Neuronal stem cell (in vitro differentiated cells): Measurements from ENCODE around the gene CATSPERD.

Experiments used
- DNase-seq: peaks from one replicate; pipeline ENCODE4 v3.0.0-alpha.2; 2013; ENCODE audit warnings: low spot score
- H2AFZ ChIP-seq: one replicate; pipeline ENCODE4 v1.6.1; 2013; ENCODE audit warnings: mild to moderate bottlenecking, low read length, inconsistent platforms
- H2AK5ac ChIP-seq: 2 replicates; pipeline ENCODE4 v1.6.1; 2013; ENCODE audit warnings: low read depth, mild to moderate bottlenecking, inconsistent platforms, low read length, moderate library complexity, mixed read lengths
- H2BK120ac ChIP-seq: 2 replicates; pipeline ENCODE4 v1.6.1; 2013; ENCODE audit warnings: low read depth, mild to moderate bottlenecking, inconsistent platforms, low read length, moderate library complexity, mixed read lengths
- H2BK12ac ChIP-seq: one replicate; pipeline ENCODE4 v1.6.1; 2013; ENCODE audit warnings: low read length, inconsistent platforms
- H2BK15ac ChIP-seq: 2 replicates; pipeline ENCODE4 v1.6.1; 2013; ENCODE audit warnings: mild to moderate bottlenecking, low read length, inconsistent platforms, mixed read lengths
- H2BK5ac ChIP-seq: one replicate; pipeline ENCODE4 v1.6.1; 2013; ENCODE audit warnings: inconsistent platforms, mild to moderate bottlenecking, low read length, moderate library complexity
- H3K14ac ChIP-seq: one replicate; pipeline ENCODE4 v1.6.1; 2013; ENCODE audit warnings: low read length, inconsistent platforms
- H3K18ac ChIP-seq: 2 replicates; pipeline ENCODE4 v1.6.1; 2013; ENCODE audit warnings: low read length, inconsistent platforms
- H3K23ac ChIP-seq: 2 replicates; pipeline ENCODE4 v1.6.1; 2013; ENCODE audit warnings: low read depth, mild to moderate bottlenecking, mixed read lengths, low read length, inconsistent platforms; ENCODE audit not compliant: poor library complexity
- H3K27ac ChIP-seq: replicated peaks from 3 replicates; pipeline ENCODE4 v1.5.1; 2013; ENCODE audit warnings: low read length, inconsistent platforms
- H3K27me3 ChIP-seq, 3 experiments: 2 replicates each; pipeline ENCODE4 v1.6.1; 2013; ENCODE audit warnings: low read length in 3 of 3, mild to moderate bottlenecking in 2 of 3, inconsistent platforms in 1 of 3, low read depth in 1 of 3, mixed read lengths in 1 of 3, moderate library complexity in 1 of 3; ENCODE audit not compliant: control insufficient read depth in 3 of 3, insufficient read depth in 3 of 3
- H3K36me3 ChIP-seq, 2 donors: replicated peaks in 1 of 2; 2 replicates each; pipeline ENCODE4 v1.6.1; 2013; ENCODE audit warnings: low read length in 2 of 2; ENCODE audit not compliant: control insufficient read depth in 2 of 2, insufficient read depth in 2 of 2
- H3K4ac ChIP-seq: 2 replicates; pipeline ENCODE4 v1.6.1; 2013; ENCODE audit warnings: inconsistent platforms, mild to moderate bottlenecking, low read length, moderate library complexity
- H3K4me1 ChIP-seq, 2 donors: 1 replicate in 1 of 2; 2 replicates in 1 of 2; pipeline ENCODE4 v1.6.1; 2013; ENCODE audit warnings: low read length in 2 of 2, low read depth in 1 of 2; ENCODE audit not compliant: control insufficient read depth in 2 of 2, insufficient read depth in 1 of 2
- H3K4me2 ChIP-seq: one replicate; pipeline ENCODE4 v1.6.1; 2013; ENCODE audit warnings: mild to moderate bottlenecking, low read length, inconsistent platforms; ENCODE audit not compliant: insufficient read depth, poor library complexity, severe bottlenecking
- H3K4me3 ChIP-seq, 2 donors: 2 replicates each; pipeline ENCODE4 v1.5.1; 2013; ENCODE audit warnings: low read length in 2 of 2, mild to moderate bottlenecking in 2 of 2, inconsistent platforms in 1 of 2, moderate library complexity in 1 of 2
- H3K79me1 ChIP-seq: one replicate; pipeline ENCODE4 v1.6.1; 2013; ENCODE audit warnings: low read depth, mild to moderate bottlenecking, inconsistent platforms, low read length, moderate library complexity
- H3K9ac ChIP-seq: one replicate; pipeline ENCODE4 v1.6.1; 2013; ENCODE audit warnings: mild to moderate bottlenecking, low read depth, low read length, inconsistent platforms; ENCODE audit not compliant: poor library complexity
- H3K9me3 ChIP-seq, 2 donors: replicated peaks in 1 of 2; 2 replicates each; pipeline versions ENCODE3 to v1.6.1; 2013; ENCODE audit warnings: low read length in 2 of 2, mild to moderate bottlenecking in 2 of 2, inconsistent platforms in 1 of 2, low read depth in 1 of 2, mixed read lengths in 1 of 2, moderate library complexity in 1 of 2; ENCODE audit not compliant: control insufficient read depth in 2 of 2, insufficient read depth in 1 of 2
- H4K8ac ChIP-seq: one replicate; pipeline ENCODE4 v1.6.1; 2013; ENCODE audit warnings: low read depth, mild to moderate bottlenecking, inconsistent platforms, low read length, moderate library complexity
- H4K91ac ChIP-seq: one replicate; pipeline ENCODE4 v1.6.1; 2013; ENCODE audit warnings: low read length, low read depth, mild to moderate bottlenecking, inconsistent platforms; ENCODE audit not compliant: poor library complexity
- WGBS, 2 donors: extraction: QIAGEN DNeasy Blood & Tissue Kit; methylation state at CpG; one replicate each; pipeline ENCODE4 v1.1.7; 2013; ENCODE audit warnings: missing lambda C conversion rate in 2 of 2, mixed read lengths in 1 of 2; ENCODE audit not compliant: insufficient read length in 2 of 2, insufficient replicate concordance in 1 of 2; ENCODE audit errors: extremely low coverage in 2 of 2; 5-methylcytosine and 5-hydroxymethylcytosine counted together

The CATSPERD gene

DNA sequence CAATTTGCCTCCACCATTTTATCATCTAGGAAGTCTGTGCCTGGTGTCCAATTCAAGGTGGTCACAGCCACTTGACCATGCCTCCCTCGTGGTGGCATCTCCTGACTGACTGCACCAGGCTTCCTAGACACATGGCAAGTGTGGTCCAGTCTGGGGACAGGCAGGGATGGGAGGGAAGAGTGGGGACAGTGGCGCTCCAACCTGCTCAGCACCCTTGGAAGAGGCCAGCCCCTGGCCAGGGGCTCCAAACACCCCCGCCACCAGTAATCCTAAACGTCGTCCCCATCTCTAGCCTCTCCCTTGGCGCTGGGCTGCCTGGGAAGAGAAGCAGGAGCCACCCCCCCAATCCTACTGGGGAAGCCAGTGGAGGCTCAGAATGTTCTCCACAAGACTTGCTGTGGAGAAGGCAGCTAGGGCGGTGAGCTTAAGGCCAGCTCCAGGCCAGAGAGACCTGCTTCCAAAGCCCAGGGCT lies 27.7 kb upstream of the CATSPERD start:
- Histone ChIP-seq H2BK120ac (no peak overlapping the region), H3K23ac (peak overlapping the region; percentile 81), H3K27ac (no peak overlapping the region), H3K4ac (no peak overlapping the region), H2AFZ (no peak overlapping the region), H3K36me3 (peaks cover 50 to 70% of the 10 kb centered on the region in 2 donors), H3K4me2 (no peak overlapping the region), H4K91ac (no peak overlapping the region), H3K9me3 (peaks cover 0 to 4% of the 10 kb centered on the region in 2 donors), H2BK12ac (no peak overlapping the region), H3K9ac (no peak overlapping the region), H3K27me3 (no peaks in the 10 kb centered on the region), H4K8ac (no peak overlapping the region), H2AK5ac (no peak overlapping the region), H2BK15ac (no peak overlapping the region), H3K14ac (no peak overlapping the region), H3K18ac (no peak overlapping the region), H2BK5ac (peak overlapping the region; percentile 84), H3K4me3 (no peak overlapping the region), H3K79me1 (peaks cover 40% of the 10 kb centered on the region), H3K4me1 (peaks cover 2 to 4% of the 10 kb centered on the region in 2 donors)
- no peak for DNase-seq
- no CpG with 5 or more reads among the region's 7 CpGs for WGBS, 2 donors

DNA sequence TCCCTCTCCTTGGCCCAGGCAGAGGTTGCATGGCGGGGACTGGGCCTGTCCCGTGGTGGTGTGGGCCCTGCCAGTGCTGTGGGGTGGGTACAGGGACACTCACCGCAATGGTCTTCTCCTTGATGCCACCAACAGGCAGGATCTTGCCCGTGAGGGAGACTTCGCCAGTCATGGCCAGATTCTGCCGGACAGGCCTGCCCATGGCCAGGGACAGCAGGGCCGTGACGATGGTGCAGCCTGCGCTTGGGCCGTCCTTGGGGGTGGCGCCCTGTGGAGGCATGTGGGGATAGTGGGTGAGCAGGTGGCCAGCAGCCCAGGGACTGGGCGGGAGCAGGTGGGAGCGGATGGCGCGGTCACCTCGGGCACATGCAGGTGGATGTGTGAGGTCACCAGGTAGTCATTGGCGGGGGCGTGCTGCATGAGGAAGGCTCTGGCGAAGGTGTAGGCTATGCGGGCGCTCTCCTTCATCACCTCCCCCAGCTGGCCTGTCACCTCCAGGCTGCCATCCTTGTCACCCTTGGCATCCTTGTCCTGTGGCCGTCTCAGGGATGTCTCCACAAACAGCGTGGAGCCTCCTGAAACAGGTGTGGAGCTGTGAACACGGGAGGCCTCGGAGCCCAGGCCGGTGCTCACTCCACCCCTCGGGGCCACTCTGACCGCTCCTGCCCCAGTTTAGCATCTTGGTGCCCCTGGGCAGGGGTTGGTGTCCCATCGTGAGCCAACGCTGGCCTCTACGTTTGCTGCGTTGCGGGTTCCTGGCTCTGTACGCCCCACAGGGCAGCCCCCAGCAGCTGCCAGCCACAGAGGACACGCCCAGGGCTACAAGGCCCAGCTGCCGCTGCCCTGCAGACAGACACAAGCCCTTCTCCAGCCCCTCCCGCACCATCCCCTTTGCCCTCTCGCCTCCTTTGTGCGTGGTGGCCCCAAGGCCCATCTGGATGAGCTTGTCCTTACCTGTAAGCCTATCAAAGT lies 27.0 kb upstream of the CATSPERD start:
- Histone ChIP-seq H4K91ac (no peak overlapping the region), H3K79me1 (peaks cover 40% of the 10 kb centered on the region), H3K27ac (no peak overlapping the region), H3K9ac (peak overlapping the region; percentile 79), H2AFZ (no peak overlapping the region), H3K36me3 (peaks cover 52 to 75% of the 10 kb centered on the region in 2 donors), H2BK15ac (no peak overlapping the region), H4K8ac (peak overlapping the region; percentile 92), H2BK5ac (peak overlapping the region; percentile 84), H3K18ac (peak overlapping the region; percentile 38), H3K4me3 (no peak overlapping the region), H2AK5ac (no peak overlapping the region), H3K4me2 (no peak overlapping the region), H3K14ac (no peak overlapping the region), H2BK120ac (no peak overlapping the region), H3K27me3 (no peaks in the 10 kb centered on the region), H3K23ac (peak overlapping the region; percentile 81), H3K4ac (no peak overlapping the region), H2BK12ac (no peak overlapping the region), H3K9me3 (peaks cover 0 to 4% of the 10 kb centered on the region in 2 donors), H3K4me1 (peaks cover 2 to 4% of the 10 kb centered on the region in 2 donors)
- DNase-seq, result no peak
- WGBS, 2 donors, result no CpG with 5 or more reads among the region's 39 CpGs

- peak overlapping the region in 1 of 2 donors; percentile 51 for H3K4me3 ChIP-seq
- H3K14ac ChIP-seq, result no peak overlapping the region
- H3K27me3 ChIP-seq, result no peaks in the 10 kb centered on the region
- peak overlapping the region; percentile 7 for H2BK12ac ChIP-seq
- no peak overlapping the region for H3K4ac ChIP-seq
- H2BK15ac ChIP-seq, result no peak overlapping the region
- H3K27ac ChIP-seq, result no peak overlapping the region
- no peak overlapping the region for H2BK5ac ChIP-seq
- H4K91ac ChIP-seq, result no peak overlapping the region
- H3K9ac ChIP-seq, result peak overlapping the region; percentile 21
- WGBS, 2 donors, result no CpG with 5 or more reads among the region's 45 CpGs
- no peak for DNase-seq
- no peak overlapping the region for H2BK120ac ChIP-seq
- H2AK5ac ChIP-seq, result no peak overlapping the region
- H3K36me3 ChIP-seq, result peaks cover 59 to 84% of the 10 kb centered on the region in 2 donors
- H3K23ac ChIP-seq, result peak overlapping the region; percentile 44
- H3K9me3 ChIP-seq, result peaks cover 0 to 4% of the 10 kb centered on the region in 2 donors
- no peak overlapping the region for H3K4me2 ChIP-seq
- peaks cover 2 to 4% of the 10 kb centered on the region in 2 donors for H3K4me1 ChIP-seq
- no peak overlapping the region for H4K8ac ChIP-seq
- H3K18ac ChIP-seq, result no peak overlapping the region
- H2AFZ ChIP-seq, result no peak overlapping the region
- H3K79me1 ChIP-seq, result peaks cover 40% of the 10 kb centered on the region
These were observed 26.1 kb upstream of the CATSPERD start for GRCh38 chr19:5694167-5694955.
